H9 (cell line): ENCODE measurements around the gene FMO5. TPM values are rescaled to one million over a fixed set of nuclear protein-coding genes. Genes with fewer than 3 reads are reported as not detected.

Experiments
- DNase-seq: peaks from one replicate; pipeline ENCODE4 v3.0.0-alpha.2; 2017
- H2AFZ ChIP-seq: one replicate; pipeline ENCODE4 v1.6.1; 2013; ENCODE audit warnings: mild to moderate bottlenecking, low read length, control low read depth, moderate library complexity
- H2AK5ac ChIP-seq: 2 replicates; pipeline ENCODE4 v1.6.1; 2013; ENCODE audit warnings: low read length, control low read depth, mixed read lengths; ENCODE audit not compliant: insufficient read length
- H2BK120ac ChIP-seq: one replicate; pipeline ENCODE4 v1.6.1; 2013; ENCODE audit warnings: low read depth, mild to moderate bottlenecking, low read length, control low read depth, inconsistent platforms; ENCODE audit not compliant: poor library complexity, severe bottlenecking
- H2BK12ac ChIP-seq: 2 replicates; pipeline ENCODE4 v1.6.1; 2013; ENCODE audit warnings: low read length, control low read depth, mixed read lengths, low read depth; ENCODE audit not compliant: insufficient read length
- H2BK15ac ChIP-seq: 2 replicates; pipeline ENCODE4 v1.6.1; 2013; ENCODE audit warnings: low read depth, low read length, control low read depth
- H2BK20ac ChIP-seq: one replicate; pipeline ENCODE4 v1.6.1; 2013; ENCODE audit warnings: low read depth, mild to moderate bottlenecking, low read length, control low read depth, inconsistent platforms; ENCODE audit not compliant: poor library complexity, severe bottlenecking
- H2BK5ac ChIP-seq: 2 replicates; pipeline ENCODE4 v1.6.1; 2013; ENCODE audit warnings: low read length, control low read depth, mixed read lengths; ENCODE audit not compliant: insufficient read length
- H3K14ac ChIP-seq: 2 replicates; pipeline ENCODE4 v1.6.1; 2013; ENCODE audit warnings: low read length, control low read depth; ENCODE audit not compliant: insufficient read depth
- H3K18ac ChIP-seq: 2 replicates; pipeline ENCODE4 v1.6.1; 2013; ENCODE audit warnings: low read depth, mild to moderate bottlenecking, mixed read lengths, low read length, control low read depth; ENCODE audit not compliant: insufficient read length
- H3K23ac ChIP-seq: 2 replicates; pipeline ENCODE4 v1.6.1; 2013; ENCODE audit warnings: low read length, control low read depth, mixed read lengths, low read depth; ENCODE audit not compliant: insufficient read length
- H3K23me2 ChIP-seq: 2 replicates; pipeline ENCODE4 v1.6.1; 2013; ENCODE audit warnings: low read depth, mild to moderate bottlenecking, mixed read lengths, low read length, control low read depth; ENCODE audit not compliant: insufficient read length, poor library complexity, severe bottlenecking
- H3K27ac ChIP-seq: 2 replicates; pipeline ENCODE4 v1.5.1; 2013; ENCODE audit warnings: low read length, control low read depth, mixed read lengths, low read depth; ENCODE audit not compliant: insufficient read length
- H3K27me3 ChIP-seq: 2 replicates; pipeline ENCODE4 v1.6.1; 2013; ENCODE audit warnings: low read length, control low read depth, inconsistent platforms; ENCODE audit not compliant: insufficient read depth
- H3K4ac ChIP-seq: 2 replicates; pipeline ENCODE4 v1.6.1; 2013; ENCODE audit warnings: low read depth, mild to moderate bottlenecking, control low read depth, inconsistent platforms, low read length, moderate library complexity
- H3K4me1 ChIP-seq: 2 replicates; pipeline ENCODE4 v1.6.1; 2013; ENCODE audit warnings: low read length, control low read depth, inconsistent platforms; ENCODE audit not compliant: insufficient read depth
- H3K4me2 ChIP-seq: 2 replicates; pipeline ENCODE4 v1.6.1; 2013; ENCODE audit warnings: low read length, control low read depth, mixed read lengths; ENCODE audit not compliant: insufficient read length, insufficient read depth
- H3K56ac ChIP-seq: 2 replicates; pipeline ENCODE4 v1.6.1; 2013; ENCODE audit warnings: low read depth, mild to moderate bottlenecking, mixed read lengths, low read length, control low read depth; ENCODE audit not compliant: insufficient read length
- H3K79me1 ChIP-seq: 2 replicates; pipeline ENCODE4 v1.6.1; 2013; ENCODE audit warnings: low read depth, mild to moderate bottlenecking, moderate library complexity, low read length, control low read depth, inconsistent platforms; ENCODE audit not compliant: insufficient read depth, poor library complexity, severe bottlenecking
- H3K79me2 ChIP-seq: 2 replicates; pipeline ENCODE4 v1.6.1; 2013; ENCODE audit warnings: low read length, control low read depth, inconsistent platforms; ENCODE audit not compliant: insufficient read depth
- H3K9ac ChIP-seq: 2 replicates; pipeline ENCODE4 v1.6.1; 2013; ENCODE audit warnings: low read length, control low read depth, mixed read lengths; ENCODE audit not compliant: insufficient read length; ENCODE audit errors: extremely low read depth
- H3K9me3 ChIP-seq: one replicate; pipeline ENCODE4 v1.6.1; 2013; ENCODE audit warnings: low read depth, low read length, inconsistent platforms; ENCODE audit not compliant: control insufficient read depth
- H3T11ph ChIP-seq: one replicate; pipeline ENCODE4 v1.6.1; 2013; ENCODE audit warnings: mild to moderate bottlenecking, low read length, control low read depth, inconsistent platforms
- H4K20me1 ChIP-seq: one replicate; pipeline ENCODE4 v1.6.1; 2013; ENCODE audit not compliant: control insufficient read depth, insufficient read length, insufficient read depth
- H4K5ac ChIP-seq: 2 replicates; pipeline ENCODE4 v1.6.1; 2013; ENCODE audit warnings: low read depth, mild to moderate bottlenecking, mixed read lengths, low read length, control low read depth; ENCODE audit not compliant: insufficient read length
- H4K8ac ChIP-seq: replicated peaks from 2 replicates; pipeline ENCODE4 v1.6.1; 2013; ENCODE audit warnings: low read length, control low read depth, mixed read lengths, low read depth; ENCODE audit not compliant: insufficient read length
- H4K91ac ChIP-seq: 2 replicates; pipeline ENCODE4 v1.6.1; 2013; ENCODE audit warnings: low read depth, mild to moderate bottlenecking, moderate library complexity, mixed read lengths, low read length, control low read depth; ENCODE audit not compliant: insufficient read length
- H3K27ac Mint-ChIP-seq, 3 experiments: 2 replicates in 2 of 3; 3 replicates in 1 of 3; pipeline ENCODE4 v1.8.0; 2020 to 2021; ENCODE audit warnings: mixed read lengths in 3 of 3, mild to moderate bottlenecking in 1 of 3, moderate library complexity in 1 of 3
- H3K27me3 Mint-ChIP-seq: 2 replicates; pipeline ENCODE4 v1.8.0; 2021; ENCODE audit warnings: low read depth, mild to moderate bottlenecking, moderate library complexity, mixed read lengths
- H3K36me3 Mint-ChIP-seq, 3 experiments: 2 replicates in 2 of 3; 3 replicates in 1 of 3; pipeline ENCODE4 v1.8.0; 2020 to 2021; ENCODE audit warnings: low read depth in 3 of 3, mixed read lengths in 3 of 3; ENCODE audit not compliant: insufficient read depth in 1 of 3
- H3K4me1 Mint-ChIP-seq, 2 experiments: 2 replicates each; pipeline ENCODE4 v1.8.0; 2020; ENCODE audit warnings: mixed read lengths in 2 of 2
- H3K4me3 Mint-ChIP-seq, 2 experiments: 2 replicates in 1 of 2; 3 replicates in 1 of 2; pipeline ENCODE4 v1.8.0; 2020 to 2021; ENCODE audit warnings: mild to moderate bottlenecking in 2 of 2, mixed read lengths in 2 of 2, moderate library complexity in 1 of 2
- H3K9me3 Mint-ChIP-seq, 2 experiments: 2 replicates in 1 of 2; 3 replicates in 1 of 2; pipeline ENCODE4 v1.8.0; 2020; ENCODE audit warnings: mild to moderate bottlenecking in 2 of 2, mixed read lengths in 2 of 2, moderate library complexity in 1 of 2
- CTCF ChIP-seq: fragments of 200-600 bp; sonication (generic); conservative IDR thresholded peaks from 3 replicates; pipeline ENCODE4 v1.8.0; 2021; ENCODE audit warnings: antibody characterized with exemption, mild to moderate bottlenecking
- WGBS: extraction: QIAGEN DNeasy Blood & Tissue Kit; methylation state at CpG from one replicate; pipeline ENCODE4 v1.1.7; 2013; ENCODE audit warnings: missing lambda C conversion rate, low lambda C conversion rate, mixed read lengths; ENCODE audit not compliant: insufficient read length; ENCODE audit errors: extremely low coverage; 5-methylcytosine and 5-hydroxymethylcytosine counted together
- total RNA-seq: library from RNA; stranded (reverse); gene quantifications from 2 replicates; pipeline ENCODE4 v1.2.1, GENCODE V29; 2021

FMO5 gene
- total RNA-seq, 1 experiment from 2014 or later = 0.61 TPM

- no peak overlapping the region for H4K8ac ChIP-seq
- H2BK120ac ChIP-seq = no peak overlapping the region
- H4K91ac ChIP-seq = no peak overlapping the region
- H2BK15ac ChIP-seq = no peak overlapping the region
- H3K4me1 ChIP-seq = no peaks in the 10 kb centered on the region
- H2BK5ac ChIP-seq = no peak overlapping the region
- H2BK12ac ChIP-seq = no peak overlapping the region
- H3K14ac ChIP-seq = no peak overlapping the region
- H3K4me2 ChIP-seq = no peak overlapping the region
- H3K23ac ChIP-seq = no peak overlapping the region
- H4K20me1 ChIP-seq = no peaks in the 10 kb centered on the region
- WGBS = no CpG with 5 or more reads among the region's 2 CpGs
- H4K5ac ChIP-seq = no peak overlapping the region
- no peaks in the 10 kb centered on the region for H3K79me1 ChIP-seq
- DNase-seq = no peak
- no peak overlapping the region for H2AFZ ChIP-seq
- H3K79me2 ChIP-seq = no peaks in the 10 kb centered on the region
- Mint-ChIP-seq H3K27ac (no peak overlapping the region), H3K4me3 (no peak overlapping the region), H3K36me3 (no peaks in the 10 kb centered on the region), H3K9me3 (peaks cover 0 to 2% of the 10 kb centered on the region in 2 experiments; a peak in 2 of 5 replicates), H3K4me1 (no peaks in the 10 kb centered on the region), H3K27me3 (peaks cover 2% of the 10 kb centered on the region; the same call in 1 of the 2 replicates)
- H3T11ph ChIP-seq = no peak overlapping the region
- no peak overlapping the region for H3K27ac ChIP-seq
- H3K9me3 ChIP-seq = no peaks in the 10 kb centered on the region
- no peak overlapping the region for H3K18ac ChIP-seq
- H3K56ac ChIP-seq = no peak overlapping the region
- no peak overlapping the region for H3K9ac ChIP-seq
- no peaks in the 10 kb centered on the region for H3K23me2 ChIP-seq
- H3K27me3 ChIP-seq = no peaks in the 10 kb centered on the region
- no peak for TF ChIP-seq CTCF
- no peak overlapping the region for H2AK5ac ChIP-seq
- no peak overlapping the region for H2BK20ac ChIP-seq
- no peak overlapping the region for H3K4ac ChIP-seq
Measured at GRCh38 chr1:147142886-147143285, 82.3 kb downstream of the FMO5 start.

Other genes with a start within 250 kb of the FMO5 start
- 17.8 and 21.2 TPM in 2 replicates for gene PRKAB2, start 52.9 kb downstream of the FMO5 start, total RNA-seq
- gene CHD1L, start 17.3 kb upstream of the FMO5 start, total RNA-seq = 64.2 and 68.9 TPM in 2 replicates